Measurements from ENCODE around the gene CKS1B. TPM values are rescaled to one million over a fixed set of nuclear protein-coding genes. Genes with fewer than 3 reads are reported as not detected.
"Not testable (repeated sequence)": the region's sequence is repeated elsewhere in the genome, so short reads cannot be mapped to it uniquely, and the experiment has no call there.

CKS1B gene
- total and polyA plus RNA-seq, 7 experiments from 2014 or later: 8.4 to 105 (median 10.9) TPM

- Mint-ChIP-seq H3K4me1 (peaks cover 13 to 32% (median 28%) of the 10 kb centered on the region in 7 donors), H3K36me3 (peaks cover 0 to 9% (median 2%) of the 10 kb centered on the region in 5 donors), H3K9me3 (no peaks in the 10 kb centered on the region), H3K27me3 (no peaks in the 10 kb centered on the region), H3K27ac (peak overlapping the region in 2 of 9 donors; percentile 6 to 16), H3K4me3 (no peak overlapping the region)
- Histone ChIP-seq H3K27ac (ENCODE audit: low read depth, low read length) (no peak overlapping the region), H3K4me3 (ENCODE audit: low read length) (no peak overlapping the region), H3K36me3 (ENCODE audit: control insufficient read depth in 2 of 3, insufficient read depth in 3 of 3, low read length in 3 of 3) (peaks cover 0 to 15% (median 3%) of the 10 kb centered on the region in 3 experiments), H3K9me3 (ENCODE audit: control insufficient read depth in 2 of 3, low read length in 3 of 3) (no peaks in the 10 kb centered on the region), H3K4me1 (ENCODE audit: control insufficient read depth in 2 of 2, insufficient read depth in 2 of 2, low read length in 2 of 2) (peaks cover 3 to 11% of the 10 kb centered on the region in 2 donors), H3K27me3 (ENCODE audit: control insufficient read depth in 2 of 2, insufficient read depth in 2 of 2, low read length in 2 of 2) (no peaks in the 10 kb centered on the region)
- intact Hi-C loops (cut with micrococcal nuclease): no loop called here
- DNase-seq: no peak
- ATAC-seq: no peak
- CTCF ChIA-PET: interaction anchor here (1.4 to 17.9 kb wide), 5 partner anchors 12 to 63 kb away, joined by 4 to 291 read pairs (median 5); partner anchors contain the start of genes FLAD1 and PBXIP1
- POLR2A ChIA-PET: interaction anchor here (0.7 to 18.2 kb wide), 11 partner anchors 10 to 58 kb away, joined by 3 to 270 read pairs (median 4); partner anchors contain the start of genes CKS1B, FLAD1, PMVK and PYGO2
Observed at GRCh38 chr1:154994591-154994990, 20.1 kb downstream of the CKS1B start.

GRCh38 chr1:154995301-154995983, 21.0 kb downstream of the CKS1B start:
- peaks cover 12 to 37% (median 32%) of the 10 kb centered on the region in 7 donors for H3K4me1 Mint-ChIP-seq
- intact Hi-C loops (cut with micrococcal nuclease); H3K27ac ChIP-seq (ENCODE audit: low read depth, low read length); H3K4me3 ChIP-seq (ENCODE audit: low read length); H3K9me3 Mint-ChIP-seq; H3K27me3 ChIP-seq (ENCODE audit: control insufficient read depth in 2 of 2, insufficient read depth in 2 of 2, low read length in 2 of 2); ATAC-seq; H3K9me3 ChIP-seq (ENCODE audit: control insufficient read depth in 2 of 3, low read length in 3 of 3); H3K36me3 ChIP-seq (ENCODE audit: control insufficient read depth in 2 of 3, insufficient read depth in 3 of 3, low read length in 3 of 3); H3K4me3 Mint-ChIP-seq; H3K36me3 Mint-ChIP-seq; DNase-seq; H3K27me3 Mint-ChIP-seq: not testable (repeated sequence)
- peak overlapping the region in 2 of 9 donors; percentile 16 to 57 for H3K27ac Mint-ChIP-seq
- CTCF ChIA-PET: interaction anchor here (0.7 to 17.9 kb wide), 6 partner anchors 12 to 40 kb away, joined by 3 to 291 read pairs (median 3); partner anchors contain the start of genes FLAD1 and PBXIP1
- H3K4me1 ChIP-seq (ENCODE audit: control insufficient read depth in 2 of 2, insufficient read depth in 2 of 2, low read length in 2 of 2): peaks cover 3 to 11% of the 10 kb centered on the region in 2 donors
- POLR2A ChIA-PET: interaction anchor here (1.0 to 18.2 kb wide), 8 partner anchors 8 to 59 kb away, joined by 4 to 270 read pairs (median 8); partner anchors contain the start of genes CKS1B, FLAD1 and PMVK

- Histone ChIP-seq H3K4me1 (ENCODE audit: control insufficient read depth in 2 of 2, insufficient read depth in 2 of 2, low read length in 2 of 2) (peaks cover 3 to 11% of the 10 kb centered on the region in 2 donors), H3K9me3 (ENCODE audit: control insufficient read depth in 2 of 3, low read length in 3 of 3) (no peaks in the 10 kb centered on the region), H3K27me3 (ENCODE audit: control insufficient read depth in 2 of 2, insufficient read depth in 2 of 2, low read length in 2 of 2) (no peaks in the 10 kb centered on the region), H3K4me3 (ENCODE audit: low read length) (no peak overlapping the region), H3K36me3 (ENCODE audit: control insufficient read depth in 2 of 3, insufficient read depth in 3 of 3, low read length in 3 of 3) (peaks cover 0 to 9% (median 0%) of the 10 kb centered on the region in 3 experiments), H3K27ac (ENCODE audit: low read depth, low read length) (no peak overlapping the region)
- H3K4me1 Mint-ChIP-seq: peaks cover 12 to 37% (median 32%) of the 10 kb centered on the region in 7 donors
- ChIA-PET CTCF (interaction anchor here (0.9 to 17.9 kb wide), 7 partner anchors 15 to 88 kb away, joined by 3 to 291 read pairs (median 3); partner anchors contain the start of genes FLAD1 and PBXIP1), POLR2A (interaction anchor here (1.0 to 18.2 kb wide), 4 partner anchors 9 to 23 kb away, joined by 3 to 270 read pairs (median 6); no protein-coding TSS in a partner anchor)
- H3K9me3 Mint-ChIP-seq: peaks cover 0 to 2% (median 0%) of the 10 kb centered on the region in 11 donors
- intact Hi-C loops (cut with micrococcal nuclease): no loop called here
- H3K36me3 Mint-ChIP-seq: peaks cover 0 to 5% (median 0%) of the 10 kb centered on the region in 5 donors
- H3K4me3 Mint-ChIP-seq: peak overlapping the region in 3 of 10 donors; percentile 15 to 54 (median 25)
- ATAC-seq: no peak
- H3K27ac Mint-ChIP-seq: peak overlapping the region in 4 of 9 donors; percentile 3 to 59 (median 28)
- H3K27me3 Mint-ChIP-seq: no peaks in the 10 kb centered on the region
- DNase-seq: no peak
Observed at GRCh38 chr1:154996966-154997701, 22.7 kb downstream of the CKS1B start.

GRCh38 chr1:154998201-154998780, 23.8 kb downstream of the CKS1B start:
- Histone ChIP-seq H3K4me1 (ENCODE audit: control insufficient read depth in 2 of 2, insufficient read depth in 2 of 2, low read length in 2 of 2) (peaks cover 3 to 11% of the 10 kb centered on the region in 2 donors), H3K27ac (ENCODE audit: low read depth, low read length) (no peak overlapping the region), H3K27me3 (ENCODE audit: control insufficient read depth in 2 of 2, insufficient read depth in 2 of 2, low read length in 2 of 2) (no peaks in the 10 kb centered on the region), H3K9me3 (ENCODE audit: control insufficient read depth in 2 of 3, low read length in 3 of 3) (no peaks in the 10 kb centered on the region), H3K4me3 (ENCODE audit: low read length) (no peak overlapping the region), H3K36me3 (ENCODE audit: control insufficient read depth in 2 of 3, insufficient read depth in 3 of 3, low read length in 3 of 3) (peaks cover 0 to 8% (median 0%) of the 10 kb centered on the region in 3 experiments)
- CTCF ChIA-PET: interaction anchor here (0.7 to 17.9 kb wide), 10 partner anchors 14 to 438 kb away, joined by 3 to 291 read pairs (median 5); partner anchors contain the start of genes FLAD1, PBXIP1, PYGO2 and SHC1
- peaks cover 0 to 3% (median 0%) of the 10 kb centered on the region in 5 donors for H3K36me3 Mint-ChIP-seq
- no peak for ATAC-seq
- intact Hi-C loops (cut with micrococcal nuclease): no loop called here
- H3K4me1 Mint-ChIP-seq: peaks cover 12 to 38% (median 32%) of the 10 kb centered on the region in 7 donors
- H3K27ac Mint-ChIP-seq: peak overlapping the region in 6 of 9 donors; percentile 3 to 95 (median 90)
- DNase-seq: no peak
- POLR2A ChIA-PET: interaction anchor here (0.7 to 18.2 kb wide), 12 partner anchors 10 to 223 kb away, joined by 3 to 270 read pairs (median 6); partner anchors contain the start of genes FLAD1, PBXIP1, PMVK and PYGO2
- H3K27me3 Mint-ChIP-seq: no peaks in the 10 kb centered on the region
- peaks cover 0 to 2% (median 0%) of the 10 kb centered on the region in 11 donors for H3K9me3 Mint-ChIP-seq
- H3K4me3 Mint-ChIP-seq: peak overlapping the region; percentile 34 to 99 (median 58)

- peak overlapping the region; percentile 80 to 99 (median 91) for H3K4me3 Mint-ChIP-seq
- peaks cover 0 to 7% (median 0%) of the 10 kb centered on the region in 5 donors for H3K36me3 Mint-ChIP-seq
- intact Hi-C loops (cut with micrococcal nuclease): loop anchor here (1.0 kb wide), 4 partner anchors 16 to 440 kb away; partner anchors contain the start of gene FLAD1 (in 1 of the 2)
- peak overlapping the region; percentile 83 to 97 (median 91) for H3K27ac Mint-ChIP-seq
- ChIA-PET POLR2A (interaction anchor here (0.6 to 18.2 kb wide), 16 partner anchors 9 to 1645 kb away, joined by 3 to 270 read pairs (median 4); partner anchors contain the start of genes CKS1B, FLAD1, PBXIP1 and PMVK), CTCF (interaction anchor here (0.7 to 17.9 kb wide), 11 partner anchors 12 to 439 kb away, joined by 3 to 291 read pairs (median 4); partner anchors contain the start of genes FLAD1, PBXIP1, PYGO2 and SHC1)
- Histone ChIP-seq H3K4me1 (ENCODE audit: control insufficient read depth in 2 of 2, insufficient read depth in 2 of 2, low read length in 2 of 2) (peaks cover 4 to 11% of the 10 kb centered on the region in 2 donors), H3K36me3 (ENCODE audit: control insufficient read depth in 2 of 3, insufficient read depth in 3 of 3, low read length in 3 of 3) (peaks cover 0 to 8% (median 0%) of the 10 kb centered on the region in 3 experiments), H3K27ac (ENCODE audit: low read depth, low read length) (peak overlapping the region; percentile 88), H3K9me3 (ENCODE audit: control insufficient read depth in 2 of 3, low read length in 3 of 3) (no peaks in the 10 kb centered on the region), H3K27me3 (ENCODE audit: control insufficient read depth in 2 of 2, insufficient read depth in 2 of 2, low read length in 2 of 2) (no peaks in the 10 kb centered on the region), H3K4me3 (ENCODE audit: low read length) (peak overlapping the region; percentile 66)
- peaks cover 12 to 42% (median 32%) of the 10 kb centered on the region in 7 donors for H3K4me1 Mint-ChIP-seq
- ATAC-seq (no peak), DNase-seq (peak in 8 of 9 donors; percentile 49 to 75 (median 58))
- peaks cover 0 to 2% (median 0%) of the 10 kb centered on the region in 11 donors for H3K9me3 Mint-ChIP-seq
- H3K27me3 Mint-ChIP-seq: no peaks in the 10 kb centered on the region
Observed at GRCh38 chr1:154998818-154999570, 24.5 kb downstream of the CKS1B start.

Data from naive thymus-derived CD4-positive, alpha-beta T cell (primary cell).